Loucy (cell line): ENCODE results near the gene CPVL.

Source experiments
- H2AFZ ChIP-seq: fragments of 200-600 bp; sonication (generic); 2 replicates; pipeline ENCODE4 v1.6.0; 2016; ENCODE audit warnings: antibody characterized with exemption, mild to moderate bottlenecking, low read length, moderate library complexity
- H3F3A ChIP-seq: fragments of 200-600 bp; 2 replicates; pipeline ENCODE4 v1.6.0; 2016; ENCODE audit warnings: antibody characterized with exemption, low read depth, mild to moderate bottlenecking
- H3K27me3 ChIP-seq: fragments of 200-600 bp; sonication (generic); 2 replicates; pipeline ENCODE4 v1.6.1; 2014; ENCODE audit warnings: low read length, mild to moderate bottlenecking; ENCODE audit not compliant: insufficient read depth, poor library complexity, severe bottlenecking
- H3K36me3 ChIP-seq: fragments of 200-600 bp; sonication (generic); 2 replicates; pipeline ENCODE4 v1.6.1; 2016; ENCODE audit warnings: low read length; ENCODE audit not compliant: insufficient read depth
- H3K4me1 ChIP-seq: fragments of 200-600 bp; sonication (generic); 2 replicates; pipeline ENCODE4 v1.5.1; 2014; ENCODE audit warnings: low read length, mild to moderate bottlenecking; ENCODE audit not compliant: insufficient read depth, poor library complexity, severe bottlenecking
- H3K4me2 ChIP-seq: fragments of 200-600 bp; sonication (generic); 2 replicates; pipeline ENCODE4 v1.6.0; 2014; ENCODE audit warnings: antibody characterized with exemption, low read length, low read depth, mild to moderate bottlenecking; ENCODE audit not compliant: poor library complexity, severe bottlenecking
- H3K4me3 ChIP-seq: fragments of 200-600 bp; sonication (generic); 2 replicates; pipeline ENCODE4 v1.5.1; 2014; ENCODE audit warnings: low read length, mild to moderate bottlenecking, mixed read lengths; ENCODE audit not compliant: poor library complexity, severe bottlenecking
- H3K79me2 ChIP-seq: fragments of 200-600 bp; sonication (generic); 2 replicates; pipeline ENCODE4 v1.6.1; 2014; ENCODE audit warnings: low read length; ENCODE audit not compliant: insufficient read depth
- H3K9ac ChIP-seq: fragments of 200-600 bp; sonication (generic); 2 replicates; pipeline ENCODE4 v1.6.0; 2014; ENCODE audit warnings: mild to moderate bottlenecking, low read depth, low read length, moderate library complexity; ENCODE audit not compliant: poor library complexity, severe bottlenecking
- H3K9me2 ChIP-seq: fragments of 200-600 bp; sonication (generic); replicated peaks from 2 replicates; pipeline ENCODE4 v1.6.1; 2016; ENCODE audit warnings: low read depth, low read length, mixed read lengths
- H3K9me3 ChIP-seq: fragments of 200-600 bp; sonication (generic); 2 replicates; pipeline ENCODE4 v1.6.1; 2014; ENCODE audit warnings: mild to moderate bottlenecking, antibody characterized with exemption, low read length, low read depth; ENCODE audit not compliant: insufficient read depth
- H4K20me1 ChIP-seq: fragments of 200-600 bp; sonication (generic); 2 replicates; pipeline ENCODE4 v1.6.0; 2014; ENCODE audit warnings: antibody characterized with exemption, low read length, mild to moderate bottlenecking; ENCODE audit not compliant: insufficient read depth, poor library complexity, severe bottlenecking
- EZH2phosphoT487 ChIP-seq: fragments of 200-600 bp; IDR thresholded peaks from 2 replicates; pipeline ENCODE4 v1.6.1; 2018; ENCODE audit warnings: antibody characterized with exemption, mild to moderate bottlenecking, moderate library complexity, borderline replicate concordance
- TF ChIP-seq, protein P1 (sequence below): fragments of 200-600 bp; sonication (generic); conservative IDR thresholded peaks from 2 replicates; pipeline ENCODE4 v1.5.1; 2014; ENCODE audit warnings: mild to moderate bottlenecking, antibody characterized with exemption, low read length

CPVL gene

DNA sequence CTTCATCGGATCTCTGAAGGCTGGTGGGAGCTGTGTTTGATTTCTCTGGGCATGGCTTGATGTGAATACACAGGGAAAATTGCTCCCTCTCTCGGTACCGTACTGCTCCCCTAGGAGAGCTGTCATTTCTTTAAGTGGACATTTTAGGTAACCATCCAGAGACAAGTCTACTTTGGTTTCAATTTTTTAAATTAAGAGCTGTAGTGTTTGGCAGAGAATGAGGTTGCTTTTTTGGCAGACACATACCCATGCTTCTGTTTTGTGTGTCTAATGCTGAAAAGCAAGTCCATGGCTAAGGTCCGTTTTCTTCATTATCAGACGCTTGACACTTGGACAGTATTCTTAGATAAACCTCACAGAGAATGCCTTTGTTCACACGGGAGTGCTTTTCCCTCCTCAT, 127.0 kb downstream of the CPVL start:
- Histone ChIP-seq H3K36me3 (no peaks in the 10 kb centered on the region; the same call in 1 of the 2 replicates), H3K4me2 (no peak overlapping the region), H3K9me2 (no peaks in the 10 kb centered on the region), H4K20me1 (no peaks in the 10 kb centered on the region), H3K9ac (no peak overlapping the region), H3F3A (no peaks in the 10 kb centered on the region), H3K79me2 (no peaks in the 10 kb centered on the region), H3K4me1 (no peaks in the 10 kb centered on the region), H3K27me3 (no peaks in the 10 kb centered on the region), H3K9me3 (peaks cover 10% of the 10 kb centered on the region), H3K4me3 (no peak overlapping the region), H2AFZ (no peak overlapping the region)
- no peak for TF ChIP-seq EZH2phosphoT487
- TF ChIP-seq, protein P1, sequence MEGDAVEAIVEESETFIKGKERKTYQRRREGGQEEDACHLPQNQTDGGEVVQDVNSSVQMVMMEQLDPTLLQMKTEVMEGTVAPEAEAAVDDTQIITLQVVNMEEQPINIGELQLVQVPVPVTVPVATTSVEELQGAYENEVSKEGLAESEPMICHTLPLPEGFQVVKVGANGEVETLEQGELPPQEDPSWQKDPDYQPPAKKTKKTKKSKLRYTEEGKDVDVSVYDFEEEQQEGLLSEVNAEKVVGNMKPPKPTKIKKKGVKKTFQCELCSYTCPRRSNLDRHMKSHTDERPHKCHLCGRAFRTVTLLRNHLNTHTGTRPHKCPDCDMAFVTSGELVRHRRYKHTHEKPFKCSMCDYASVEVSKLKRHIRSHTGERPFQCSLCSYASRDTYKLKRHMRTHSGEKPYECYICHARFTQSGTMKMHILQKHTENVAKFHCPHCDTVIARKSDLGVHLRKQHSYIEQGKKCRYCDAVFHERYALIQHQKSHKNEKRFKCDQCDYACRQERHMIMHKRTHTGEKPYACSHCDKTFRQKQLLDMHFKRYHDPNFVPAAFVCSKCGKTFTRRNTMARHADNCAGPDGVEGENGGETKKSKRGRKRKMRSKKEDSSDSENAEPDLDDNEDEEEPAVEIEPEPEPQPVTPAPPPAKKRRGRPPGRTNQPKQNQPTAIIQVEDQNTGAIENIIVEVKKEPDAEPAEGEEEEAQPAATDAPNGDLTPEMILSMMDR = no peak

DNA sequence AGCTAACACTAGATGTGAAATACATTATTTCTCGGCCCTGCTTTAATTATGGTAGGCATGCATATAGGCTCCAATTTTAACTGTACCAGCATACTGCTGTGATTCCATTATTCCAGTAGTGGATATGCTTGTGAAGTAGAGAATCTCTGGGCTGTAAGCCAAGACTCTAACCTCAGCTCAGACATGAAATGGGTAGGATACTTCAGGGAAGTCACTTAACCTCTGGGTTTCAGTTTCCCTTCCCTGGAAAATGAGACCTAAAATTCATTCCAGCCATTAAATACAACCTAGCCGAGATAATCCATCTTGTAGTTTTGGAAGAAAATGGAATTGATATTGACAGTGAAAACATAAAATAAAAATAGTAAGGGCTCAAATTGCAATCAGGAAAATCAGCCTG, 128.6 kb downstream of the CPVL start:
- no peaks in the 10 kb centered on the region for H3K36me3 ChIP-seq
- no peaks in the 10 kb centered on the region for H4K20me1 ChIP-seq
- no peak overlapping the region for H3K4me3 ChIP-seq
- no peaks in the 10 kb centered on the region for H3K9me3 ChIP-seq
- H3K27me3 ChIP-seq = no peaks in the 10 kb centered on the region
- no peaks in the 10 kb centered on the region for H3K79me2 ChIP-seq
- no peaks in the 10 kb centered on the region for H3K9me2 ChIP-seq
- no peaks in the 10 kb centered on the region for H3F3A ChIP-seq
- no peak for TF ChIP-seq EZH2phosphoT487
- TF ChIP-seq, protein P1 = no peak
- H3K4me1 ChIP-seq = no peaks in the 10 kb centered on the region
- H2AFZ ChIP-seq = no peak overlapping the region
- H3K4me2 ChIP-seq = no peak overlapping the region
- no peak overlapping the region for H3K9ac ChIP-seq

DNA sequence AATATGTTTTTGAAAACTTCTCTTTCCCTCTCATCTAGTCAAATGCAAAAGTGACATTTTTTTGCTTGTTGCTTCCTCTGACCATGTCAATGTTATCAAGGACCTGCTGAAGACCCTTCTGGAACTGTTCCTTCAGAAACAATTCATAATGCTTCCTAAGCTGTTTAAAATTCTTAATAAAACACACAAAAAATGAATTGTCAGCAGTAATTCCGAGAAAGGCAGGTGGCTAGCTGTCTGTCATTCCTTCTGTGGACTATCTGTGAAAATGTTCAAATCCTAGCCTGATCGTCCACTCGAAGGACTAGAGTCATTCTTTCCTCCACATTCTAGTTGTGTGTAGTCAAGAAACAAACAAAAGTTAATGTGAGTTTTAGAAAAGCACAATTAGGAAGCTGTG, 131.6 kb downstream of the CPVL start:
- Histone ChIP-seq H3K9me3 (no peaks in the 10 kb centered on the region), H3K9me2 (no peaks in the 10 kb centered on the region), H3K79me2 (no peaks in the 10 kb centered on the region), H3K9ac (no peak overlapping the region), H3F3A (no peaks in the 10 kb centered on the region), H3K4me2 (no peak overlapping the region), H3K4me1 (no peaks in the 10 kb centered on the region), H4K20me1 (no peaks in the 10 kb centered on the region), H2AFZ (no peak overlapping the region), H3K27me3 (no peaks in the 10 kb centered on the region), H3K36me3 (no peaks in the 10 kb centered on the region), H3K4me3 (no peak overlapping the region)
- TF ChIP-seq EZH2phosphoT487 = no peak
- TF ChIP-seq, protein P1 = no peak
